GM12878 (cell line): ENCODE results near the gene DOHH. TPM values are rescaled to one million over a fixed set of nuclear protein-coding genes. Genes with fewer than 3 reads are reported as not detected.

ENCODE experiments used
- ATAC-seq: fragments of 200-7000 bp; cut with Tn5 transposase; 3 replicates; pipeline ENCODE4 v1.9.1; 2020; ENCODE audit warnings: mild to moderate bottlenecking, moderate library complexity
- BruUV-seq: library from RNA; stranded (reverse); fragments of 400-500 nt; replicated peaks from 2 replicates; lab custom pipeline; 2021; lab: Mats Ljungman, UMichigan
- CTCF ChIA-PET: fragments of 300-600 bp; sonication (Branson Sonifier 250); formaldehyde crosslinking; extraction: SDS; loops from one replicate; lab custom pipeline; 2021; ENCODE audit warnings: inconsistent platforms; lab: Yijun Ruan, JAX
- POLR2A ChIA-PET: fragments of 350-600 bp; formaldehyde crosslinking; extraction: SDS; loops from one replicate; lab custom pipeline; 2021; ENCODE audit warnings: inconsistent platforms; lab: Charles Lee
- RAD21 ChIA-PET: fragments of 300-600 bp; sonication (Branson Sonifier 250); formaldehyde crosslinking; loops from one replicate; lab custom pipeline; 2023; ENCODE audit warnings: antibody characterized with exemption; ENCODE audit not compliant: unreplicated experiment; lab: Charles Lee
- SMC1A ChIA-PET: fragments of 300-600 bp; sonication (Branson Sonifier 250); formaldehyde crosslinking; loops from one replicate; lab custom pipeline; 2023; ENCODE audit not compliant: unreplicated experiment, uncharacterized antibody; lab: Charles Lee
- DNase-seq: peaks from one replicate; pipeline ENCODE4 v3.0.0-alpha.2; 2011; ENCODE audit warnings: low read depth, low spot score
- FAIRE-seq: peaks from 3 replicates; lab custom pipeline; 2011; peaks lifted over from hg19 to GRCh38; lab: Jason Lieb, UNC
- H2AFZ ChIP-seq: 2 replicates; pipeline ENCODE4 v1.6.0; 2011; ENCODE audit warnings: low read depth, low read length, control low read depth; ENCODE audit not compliant: control insufficient read depth
- H3K27ac ChIP-seq: 2 replicates; pipeline ENCODE4 v1.5.1; 2011; ENCODE audit warnings: control low read depth; ENCODE audit not compliant: control insufficient read depth, insufficient read depth
- H3K27me3 ChIP-seq, 2 experiments: replicated peaks in 1 of 2; 2 replicates each; pipeline versions ENCODE4 v1.6.0 to v1.6.1; 2011; ENCODE audit warnings: low read length in 1 of 2; ENCODE audit not compliant: control insufficient read depth in 2 of 2, insufficient read depth in 2 of 2
- H3K36me3 ChIP-seq, 2 experiments: 2 replicates each; pipeline ENCODE4 v1.5.1; 2011; ENCODE audit warnings: low read length in 1 of 2; ENCODE audit not compliant: control insufficient read depth in 2 of 2, insufficient read depth in 2 of 2
- H3K4me1 ChIP-seq: 2 replicates; pipeline ENCODE4 v1.6.1; 2011; ENCODE audit warnings: mild to moderate bottlenecking, low read length, moderate library complexity, mixed read lengths; ENCODE audit not compliant: control insufficient read depth, insufficient read depth
- H3K4me2 ChIP-seq: 2 replicates; pipeline ENCODE4 v1.6.0; 2011; ENCODE audit warnings: control low read depth; ENCODE audit not compliant: control insufficient read depth, insufficient read depth
- H3K4me3 ChIP-seq: fragments of 200-600 bp; sonication (generic); 2 replicates; pipeline ENCODE4 v1.5.1; 2016
- H3K79me2 ChIP-seq: 2 replicates; pipeline ENCODE4 v1.6.0; 2011; ENCODE audit warnings: low read length; ENCODE audit not compliant: control insufficient read depth, insufficient read depth
- H3K9ac ChIP-seq: 2 replicates; pipeline ENCODE4 v1.8.0; 2011; ENCODE audit warnings: low read length, control low read depth, mixed read lengths; ENCODE audit not compliant: control insufficient read depth, insufficient read depth
- H3K9me3 ChIP-seq: replicated peaks from 3 replicates; pipeline ENCODE4 v1.5.1; 2011; ENCODE audit warnings: mild to moderate bottlenecking, low read length; ENCODE audit not compliant: control insufficient read depth, insufficient read depth
- H4K20me1 ChIP-seq: 2 replicates; pipeline ENCODE4 v1.6.0; 2011; ENCODE audit not compliant: control insufficient read depth, insufficient read depth
- BACH1 ChIP-seq: fragments of 450-650 bp; IDR thresholded peaks from 2 replicates; pipeline ENCODE4 v1.6.1; 2017; ENCODE audit warnings: mild to moderate bottlenecking, borderline replicate concordance
- FOXK2 ChIP-seq: fragments of 450-650 bp; IDR thresholded peaks from 2 replicates; pipeline ENCODE4 v1.6.1; 2017; ENCODE audit warnings: mild to moderate bottlenecking, moderate library complexity
- GABPA ChIP-seq: IDR thresholded peaks from 2 replicates; pipeline ENCODE4 v1.6.1; 2014; ENCODE audit warnings: antibody characterized with exemption, low read depth, mild to moderate bottlenecking, inconsistent platforms
- NR2C2 ChIP-seq: IDR thresholded peaks from 2 replicates; pipeline ENCODE4 v1.6.1; 2011; ENCODE audit warnings: borderline replicate concordance, low read depth; ENCODE audit not compliant: control insufficient read depth, insufficient read length
- NRF1 ChIP-seq: conservative IDR thresholded peaks from 2 replicates; pipeline ENCODE4 v1.6.1; 2011; ENCODE audit warnings: mild to moderate bottlenecking, low read depth, low read length, improper control_type of control experiment
- PAX5 ChIP-seq: IDR thresholded peaks from 2 replicates; pipeline ENCODE4 v1.6.1; 2011; ENCODE audit warnings: low read depth, low read length, borderline replicate concordance
- RUNX3 ChIP-seq: IDR thresholded peaks from 2 replicates; pipeline ENCODE4 v1.6.1; 2012; ENCODE audit warnings: low read length, inconsistent platforms
- SUZ12 ChIP-seq: fragments of 200-600 bp; sonication (generic); IDR thresholded peaks from one replicate; pipeline ENCODE4 v1.6.1; 2018; ENCODE audit warnings: antibody characterized with exemption, mild to moderate bottlenecking; ENCODE audit not compliant: unreplicated experiment
- TBL1XR1 ChIP-seq: IDR thresholded peaks from 2 replicates; pipeline ENCODE4 v1.6.1; 2012; ENCODE audit warnings: low read depth, low read length, improper control_type of control experiment
- TCF12 ChIP-seq: IDR thresholded peaks from 2 replicates; pipeline ENCODE4 v1.6.1; 2011; ENCODE audit warnings: low read depth, mild to moderate bottlenecking, low read length
- YBX1 ChIP-seq: fragments of 450-650 bp; IDR thresholded peaks from 2 replicates; pipeline ENCODE4 v1.6.1; 2016; ENCODE audit warnings: antibody characterized with exemption
- ZBED1 ChIP-seq: IDR thresholded peaks from 2 replicates; pipeline ENCODE4 v1.6.1; 2016; ENCODE audit warnings: borderline replicate concordance
- ZNF217 ChIP-seq: fragments of 450-650 bp; IDR thresholded peaks from 2 replicates; pipeline ENCODE4 v1.6.1; 2017; ENCODE audit warnings: antibody characterized with exemption, mild to moderate bottlenecking
- ZNF24 ChIP-seq: fragments of 450-650 bp; IDR thresholded peaks from 2 replicates; pipeline ENCODE4 v1.6.1; 2017; ENCODE audit warnings: antibody characterized with exemption, mild to moderate bottlenecking
- ZNF622 ChIP-seq: fragments of 450-650 bp; IDR thresholded peaks from 2 replicates; pipeline ENCODE4 v1.6.1; 2017; ENCODE audit warnings: mild to moderate bottlenecking, inconsistent platforms
- ZSCAN29 ChIP-seq: fragments of 450-650 bp; IDR thresholded peaks from 2 replicates; pipeline ENCODE4 v1.6.1; 2017; ENCODE audit warnings: mild to moderate bottlenecking, moderate library complexity
- WGBS: methylation state at CpG from one replicate; pipeline ENCODE4 v1.1.6; 2016; ENCODE audit warnings: low lambda C conversion rate; ENCODE audit not compliant: insufficient replicate concordance, insufficient coverage; ENCODE audit errors: missing lambda C conversion rate; 5-methylcytosine and 5-hydroxymethylcytosine counted together
- in situ Hi-C: fragments of 300-500 bp; cut with MboI; formaldehyde crosslinking; loops from 9 replicates; pipeline ENCODE4 v1.14.3; 2018; ENCODE audit warnings: mixed read lengths
- intact Hi-C: fragments of 100-400 bp; cut with micrococcal nuclease; formaldehyde crosslinking; loops from one replicate; pipeline ENCODE4 v1.14.2; 2022; ENCODE audit not compliant: unreplicated experiment
- polyA plus RNA-seq, 11 experiments: library from polyadenylated mRNA; depleted of rRNA in 4 of 11; unstranded in 6 of 11; stranded (reverse) in 5 of 11; fragments of >200 nt; fragmentation: Nextera tagmentation in 4 of 11; fragmentation: Illumina TruSeq in 1 of 11; extraction: Ambion mirVana in 4 of 11; extraction: Trizol in 1 of 11; gene quantifications; 1 replicate in 1 of 11; 2 replicates in 10 of 11; pipeline versions ENCODE4 v1.2.1 to v1.2.3, GENCODE V29; 2011 to 2016; ENCODE audit warnings: inconsistent platforms in 2 of 11, missing spikeins in 2 of 11, low read depth in 1 of 11
- total RNA-seq, 4 experiments: library from RNA; depleted of rRNA in 3 of 4; stranded (reverse); fragments of >200 nt in 3 of 4; fragmentation: Illumina TruSeq in 1 of 4; extraction: Trizol in 1 of 4; gene quantifications; 2 replicates each; pipeline versions ENCODE4 v1.2.1 to v1.2.3, GENCODE V29; 2013 to 2021
- TF ChIP-seq, protein P1 (sequence below): IDR thresholded peaks from 2 replicates; pipeline ENCODE4 v1.6.1; 2011; ENCODE audit warnings: low read depth, mild to moderate bottlenecking, low read length, moderate library complexity, borderline replicate concordance; ENCODE audit errors: extremely low read depth
- TF ChIP-seq, protein P2 (sequence below): IDR thresholded peaks from 2 replicates; pipeline ENCODE4 v1.6.1; 2012; ENCODE audit warnings: low read depth, low read length, improper control_type of control experiment

DOHH gene
- total and polyA plus RNA-seq, 10 of the 15 experiments (the other 5 are each of a cell fraction or from before 2014, with no cell fraction given), result 0.11 to 28.6 (median 11.7) TPM

DNA sequence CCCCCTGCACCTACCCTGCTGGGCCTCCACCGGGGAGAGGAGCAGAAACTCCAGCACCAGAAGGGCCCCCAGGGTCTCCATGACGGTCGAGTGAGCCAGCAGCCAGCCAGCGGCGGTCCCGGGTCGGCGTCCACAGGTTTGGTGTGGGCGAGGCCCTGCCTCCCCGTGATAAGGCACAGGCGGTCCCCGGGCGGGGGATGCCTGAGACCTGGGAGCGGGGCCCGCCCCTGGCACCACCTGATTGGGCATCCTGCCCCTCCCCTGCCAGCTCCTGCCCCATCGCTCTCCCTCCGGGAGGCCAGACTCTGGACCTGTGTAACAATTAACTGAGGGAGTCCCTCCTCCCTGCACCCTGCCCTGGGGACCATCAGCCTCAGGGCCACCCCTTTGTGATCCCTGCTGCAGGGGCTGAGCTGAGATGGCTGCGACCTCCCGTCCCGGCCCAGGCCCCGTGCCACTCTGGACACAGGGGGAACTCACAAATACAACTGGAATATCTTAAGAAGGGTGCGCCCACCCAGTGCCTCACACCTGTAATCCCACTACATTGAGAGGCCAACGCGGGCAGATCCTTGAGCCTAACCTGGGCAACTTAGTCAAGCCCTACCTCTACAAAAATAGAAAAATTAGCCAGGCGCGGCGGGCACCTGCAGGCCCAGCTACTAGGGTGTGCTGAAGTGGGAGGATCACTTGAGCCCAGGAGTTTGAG, 19.9 kb downstream of the DOHH start, which contains the start of gene SMIM24:
SMIM24 (minus strand) TSS at position 143 of the 709 bp plus-strand sequence; CDS start at position 81, 62 bp downstream.
- H3K27ac ChIP-seq, result no peak within 1 kb of the TSS
- ATAC-seq (peak; percentile 12; the same call in 2 of the 3 replicates), FAIRE-seq (no peak), DNase-seq (no peak)
- no peaks in the 10 kb centered on the region for H3K36me3 ChIP-seq
- H4K20me1 ChIP-seq, result no peaks in the 10 kb centered on the region
- TF ChIP-seq ZNF24 (no peak), NR2C2 (no peak), SUZ12 (no peak), PAX5 (no peak)
- H2AFZ ChIP-seq, result no peak within 1 kb of the TSS
- no peaks in the 10 kb centered on the region; the same call in 2 of the 3 replicates for H3K9me3 ChIP-seq
- 20% methylated on average over 27 of the region's 27 CpGs for WGBS
- POLR2A ChIA-PET, result no interaction called here
- H3K4me1 ChIP-seq, result no peaks in the 10 kb centered on the region
- H3K4me2 ChIP-seq, result no peak within 1 kb of the TSS
- no peak within 1 kb of the TSS for H3K9ac ChIP-seq
- H3K4me3 ChIP-seq, result no peak within 1 kb of the TSS
- RAD21 ChIA-PET, result interaction anchor here (0.6 kb wide), 1 partner anchor 437 kb away, joined by 4 read pairs; no protein-coding TSS in a partner anchor
- peaks cover 0 to 2% of the 10 kb centered on the region in 2 experiments; a peak in 3 of 4 replicates for H3K27me3 ChIP-seq
- in situ Hi-C loops, result no loop called here
- intact Hi-C loops, result no loop called here
- no TSS peak for BruUV-seq
- no peaks in the 10 kb centered on the region for H3K79me2 ChIP-seq
- SMC1A ChIA-PET, result no interaction called here
- CTCF ChIA-PET, result interaction anchor here (1.0 to 2.1 kb wide), 3 partner anchors 8 to 176 kb away, joined by 3 to 6 read pairs (median 4); no protein-coding TSS in a partner anchor

DNA sequence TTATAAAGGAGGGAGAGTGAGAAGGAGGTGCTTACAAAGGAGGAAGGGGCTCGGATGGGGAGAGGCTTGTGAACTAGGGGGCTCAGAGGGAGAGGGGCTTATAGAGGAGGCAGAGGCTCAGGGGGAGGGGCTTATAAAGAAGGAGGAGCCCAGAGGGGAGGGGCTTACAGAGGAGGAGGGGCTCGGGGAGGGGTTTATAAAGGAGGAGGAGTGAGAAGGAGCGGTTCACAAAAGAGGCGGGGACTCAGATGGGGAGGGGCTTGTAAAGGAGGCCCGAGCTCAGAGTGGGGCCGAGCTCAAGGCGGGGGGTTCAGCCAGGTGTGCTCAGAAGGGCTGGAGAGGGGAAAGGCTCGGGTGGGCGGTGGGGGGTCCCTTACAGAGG, 20.6 kb downstream of the DOHH start:
- intact Hi-C loops, result no loop called here
- ATAC-seq (peak; percentile 69), FAIRE-seq (no peak), DNase-seq (no peak)
- Histone ChIP-seq H3K27ac (no peak overlapping the region), H3K4me1 (no peaks in the 10 kb centered on the region), H2AFZ (no peak overlapping the region), H3K4me2 (no peak overlapping the region), H3K9ac (no peak overlapping the region), H3K4me3 (no peak overlapping the region), H3K36me3 (no peaks in the 10 kb centered on the region), H3K27me3 (peaks cover 0 to 2% of the 10 kb centered on the region in 2 experiments; a peak in 3 of 4 replicates), H3K9me3 (no peaks in the 10 kb centered on the region; the same call in 2 of the 3 replicates), H4K20me1 (no peaks in the 10 kb centered on the region), H3K79me2 (no peaks in the 10 kb centered on the region)
- POLR2A ChIA-PET, result no interaction called here
- SMC1A ChIA-PET, result no interaction called here
- RAD21 ChIA-PET, result interaction anchor here (1.0 kb wide), 1 partner anchor 204 kb away, joined by 4 read pairs; no protein-coding TSS in a partner anchor
- 40% methylated on average over 5 of the region's 9 CpGs for WGBS
- BruUV-seq, result no TSS peak
- in situ Hi-C loops, result no loop called here
- CTCF ChIA-PET, result interaction anchor here (0.7 to 2.1 kb wide), 3 partner anchors 10 to 175 kb away, joined by 3 to 9 read pairs (median 6); no protein-coding TSS in a partner anchor
- TF ChIP-seq BACH1, result no peak
- TF ChIP-seq FOXK2, result no peak
- no peak for TF ChIP-seq GABPA
- TF ChIP-seq RUNX3, result no peak
- no peak for TF ChIP-seq YBX1
- TF ChIP-seq, protein P1, sequence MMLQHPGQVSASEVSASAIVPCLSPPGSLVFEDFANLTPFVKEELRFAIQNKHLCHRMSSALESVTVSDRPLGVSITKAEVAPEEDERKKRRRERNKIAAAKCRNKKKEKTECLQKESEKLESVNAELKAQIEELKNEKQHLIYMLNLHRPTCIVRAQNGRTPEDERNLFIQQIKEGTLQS, result no peak
- TF ChIP-seq TCF12, result no peak
- no peak for TF ChIP-seq ZNF217
- no peak for TF ChIP-seq NRF1
- TF ChIP-seq ZSCAN29, result no peak
- TF ChIP-seq, protein P2, sequence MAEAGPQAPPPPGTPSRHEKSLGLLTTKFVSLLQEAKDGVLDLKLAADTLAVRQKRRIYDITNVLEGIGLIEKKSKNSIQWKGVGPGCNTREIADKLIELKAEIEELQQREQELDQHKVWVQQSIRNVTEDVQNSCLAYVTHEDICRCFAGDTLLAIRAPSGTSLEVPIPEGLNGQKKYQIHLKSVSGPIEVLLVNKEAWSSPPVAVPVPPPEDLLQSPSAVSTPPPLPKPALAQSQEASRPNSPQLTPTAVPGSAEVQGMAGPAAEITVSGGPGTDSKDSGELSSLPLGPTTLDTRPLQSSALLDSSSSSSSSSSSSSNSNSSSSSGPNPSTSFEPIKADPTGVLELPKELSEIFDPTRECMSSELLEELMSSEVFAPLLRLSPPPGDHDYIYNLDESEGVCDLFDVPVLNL, result no peak
- TF ChIP-seq TBL1XR1, result no peak
- no peak for TF ChIP-seq ZNF622
- no peak for TF ChIP-seq ZBED1
